ENCODE measurements around the gene HLA-DOB. TPM values are rescaled to one million over a fixed set of nuclear protein-coding genes. Genes with fewer than 3 reads are reported as not detected.

The HLA-DOB gene
- total and polyA plus RNA-seq, 2 of the 13 experiments (the other 11 are each of a cell fraction or from before 2014, with no cell fraction given), result not detected

DNA sequence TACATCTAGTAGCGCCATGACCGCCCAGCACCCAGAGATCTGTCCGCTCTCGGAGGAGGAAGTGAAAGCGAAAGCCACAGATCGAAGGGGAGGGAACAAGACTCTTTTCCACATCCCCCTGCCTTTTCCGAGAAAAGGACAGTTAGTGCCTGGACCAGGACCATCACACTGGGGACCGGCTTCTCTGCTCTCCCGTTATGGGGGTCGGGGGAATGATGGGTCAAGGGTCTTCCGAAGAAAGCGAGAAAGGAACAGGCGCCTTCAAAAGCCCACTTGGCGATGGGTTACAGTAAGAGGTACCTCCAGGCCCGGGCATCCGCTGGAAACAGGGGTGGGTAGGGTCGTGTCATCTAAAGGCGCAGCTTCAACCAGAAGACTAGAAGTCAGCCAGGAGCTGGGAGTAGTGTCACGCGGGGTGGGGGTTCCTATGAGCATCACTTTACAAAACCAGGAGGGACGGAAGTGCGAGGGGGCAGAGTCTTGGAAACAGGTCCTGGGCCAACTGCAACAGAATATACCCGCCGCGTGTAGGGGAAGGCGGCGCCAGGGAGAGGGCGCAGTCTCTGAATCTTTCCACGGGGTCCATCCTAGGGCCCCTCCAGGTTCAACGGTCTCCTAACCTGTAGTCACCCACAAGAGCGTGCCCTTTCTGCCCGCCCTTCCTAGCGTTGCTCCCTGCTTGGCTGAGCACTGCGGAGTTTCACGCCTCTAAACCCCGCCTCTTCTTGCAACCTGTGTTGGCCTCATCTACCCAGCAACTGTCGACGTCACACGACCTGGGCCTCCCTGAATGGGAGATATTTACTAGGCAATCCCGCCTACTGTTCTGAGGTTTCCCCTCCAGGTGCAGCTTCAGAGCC, 27.4 kb upstream of the HLA-DOB start, which contains the start of gene PSMB8 (continued):
- TF ChIP-seq NCOR1 (IDR thresholded peaks at IDR 0.05; ENCODE audit: borderline replicate concordance, low read length), result no peak
- TF ChIP-seq KDM6A (CRISPR knock-in tag; IDR thresholded peaks at IDR 0.05; ENCODE audit: low read depth), result no peak
- TF ChIP-seq ZNF136 (CRISPR knock-in tag; IDR thresholded peaks at IDR 0.05; ENCODE audit: low read depth), result no peak
- TF ChIP-seq, protein P1, sequence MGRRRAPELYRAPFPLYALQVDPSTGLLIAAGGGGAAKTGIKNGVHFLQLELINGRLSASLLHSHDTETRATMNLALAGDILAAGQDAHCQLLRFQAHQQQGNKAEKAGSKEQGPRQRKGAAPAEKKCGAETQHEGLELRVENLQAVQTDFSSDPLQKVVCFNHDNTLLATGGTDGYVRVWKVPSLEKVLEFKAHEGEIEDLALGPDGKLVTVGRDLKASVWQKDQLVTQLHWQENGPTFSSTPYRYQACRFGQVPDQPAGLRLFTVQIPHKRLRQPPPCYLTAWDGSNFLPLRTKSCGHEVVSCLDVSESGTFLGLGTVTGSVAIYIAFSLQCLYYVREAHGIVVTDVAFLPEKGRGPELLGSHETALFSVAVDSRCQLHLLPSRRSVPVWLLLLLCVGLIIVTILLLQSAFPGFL (CRISPR knock-in tag; IDR thresholded peaks at IDR 0.05), result peak; percentile 5; the same call in 1 of the 2 replicates
- TF ChIP-seq TFDP1 (CRISPR knock-in tag; IDR thresholded peaks at IDR 0.05; ENCODE audit: borderline replicate concordance), result no peak; the same call in 1 of the 2 replicates
- no peak for TF ChIP-seq EP300 (IDR thresholded peaks at IDR 0.05; ENCODE audit: low read depth in 2 of 2, low read length in 2 of 2)
- no peak for TF ChIP-seq EP300 (CRISPR knock-in tag; IDR thresholded peaks at IDR 0.05; ENCODE audit: borderline replicate concordance)
- no peak for TF ChIP-seq ZNF33B (CRISPR knock-in tag; IDR thresholded peaks at IDR 0.05)
- no peak for TF ChIP-seq NFATC3 (CRISPR knock-in tag; IDR thresholded peaks at IDR 0.05)
- TF ChIP-seq CENPT (CRISPR knock-in tag; IDR thresholded peaks at IDR 0.05; ENCODE audit: low read depth), result no peak
- TF ChIP-seq GZF1 (CRISPR knock-in tag; IDR thresholded peaks at IDR 0.05), result no peak
- TF ChIP-seq ZNF17 (CRISPR knock-in tag; IDR thresholded peaks at IDR 0.05), result no peak
- TF ChIP-seq ARID2 (CRISPR knock-in tag; IDR thresholded peaks at IDR 0.05; ENCODE audit: borderline replicate concordance), result no peak
- peak; percentile 57; the same call in 1 of the 2 replicates for TF ChIP-seq SIN3A (IDR thresholded peaks at IDR 0.05; ENCODE audit: borderline replicate concordance, low read depth, low read length)
- no peak for TF ChIP-seq TBP (CRISPR knock-in tag; IDR thresholded peaks at IDR 0.05)
- no peak; the same call in 1 of the 2 replicates for TF ChIP-seq ZBTB38 (CRISPR knock-in tag; IDR thresholded peaks at IDR 0.05)
- TF ChIP-seq ZNF432 (CRISPR knock-in tag; IDR thresholded peaks at IDR 0.05; ENCODE audit: borderline replicate concordance), result no peak
- no peak for TF ChIP-seq ZNF335 (CRISPR knock-in tag; IDR thresholded peaks at IDR 0.05)
- TF ChIP-seq CEBPG (CRISPR knock-in tag; IDR thresholded peaks at IDR 0.05), result peak; percentile 60; the same call in 1 of the 2 replicates
- TF ChIP-seq ZHX1 (CRISPR knock-in tag; IDR thresholded peaks at IDR 0.05; ENCODE audit: low read depth), result peak; percentile 13; the same call in 1 of the 2 replicates
- no peak for TF ChIP-seq ZZZ3 (CRISPR knock-in tag; IDR thresholded peaks at IDR 0.05; ENCODE audit: borderline replicate concordance)
- TF ChIP-seq ZNF616 (CRISPR knock-in tag; IDR thresholded peaks at IDR 0.05; ENCODE audit: low read depth), result peak; percentile 60; the same call in 1 of the 2 replicates
- no peak for TF ChIP-seq ZBTB26 (CRISPR knock-in tag; IDR thresholded peaks at IDR 0.05; ENCODE audit: borderline replicate concordance)
- TF ChIP-seq, protein P2, sequence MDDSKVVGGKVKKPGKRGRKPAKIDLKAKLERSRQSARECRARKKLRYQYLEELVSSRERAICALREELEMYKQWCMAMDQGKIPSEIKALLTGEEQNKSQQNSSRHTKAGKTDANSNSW (CRISPR knock-in tag; IDR thresholded peaks at IDR 0.05; ENCODE audit: borderline replicate concordance), result no peak

Measured in HepG2 (cell line).